ENCODE measurements around the gene DTNBP1.

The DTNBP1 gene

DNA sequence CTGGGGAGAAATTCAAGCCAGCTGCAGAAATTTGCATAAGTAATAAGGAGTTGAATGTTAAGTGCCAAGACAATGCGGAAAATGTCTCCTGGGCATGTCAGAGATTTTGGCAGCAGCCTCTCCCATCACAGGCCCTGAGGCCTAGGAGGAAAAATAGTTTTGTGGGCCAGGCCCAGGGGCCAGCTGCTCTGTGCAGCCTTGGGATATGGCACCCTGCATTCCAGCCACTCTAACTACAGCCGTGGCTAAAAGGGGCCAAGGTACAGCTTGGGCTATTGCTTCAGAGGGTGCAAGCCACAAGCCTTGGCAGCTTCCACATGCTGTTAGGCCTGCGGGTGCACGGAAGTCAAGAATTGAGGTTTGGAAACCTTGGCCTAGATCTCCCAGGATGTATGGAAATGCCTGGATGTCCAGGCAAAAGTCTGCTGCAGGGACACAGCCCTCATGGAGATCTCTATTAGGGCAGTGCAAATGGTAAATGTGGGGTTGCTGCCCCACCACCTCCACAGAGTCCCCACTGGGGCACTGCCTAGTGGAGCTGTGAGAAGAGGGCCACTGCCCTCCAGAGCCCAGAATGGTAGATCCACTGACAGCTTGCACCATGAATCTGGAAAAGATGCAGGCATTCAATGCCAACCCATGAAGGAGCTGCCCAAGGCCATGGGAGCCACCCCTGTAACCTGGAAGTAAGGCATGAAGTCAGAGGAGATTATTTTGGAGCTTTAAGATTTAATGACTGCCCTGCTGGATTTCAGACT lies 126.5 kb downstream of the DTNBP1 start:
- TF ChIP-seq CTCF (IDR thresholded peaks at IDR 0.05; ENCODE audit: low read length) (no peak), EZH2 (optimal IDR thresholded peaks at IDR 0.05; ENCODE audit: low read depth, low read length) (no peak), EZH2phosphoT487 (IDR thresholded peaks at IDR 0.05; ENCODE audit: low read length) (no peak)
- DNase-seq = no peak
- no peak overlapping the region for H2AFZ ChIP-seq (ENCODE audit: low read length)
- H3K4me2 ChIP-seq (ENCODE audit: low read depth, low read length) = no peak overlapping the region
- no peaks in the 10 kb centered on the region for H3K9me2 ChIP-seq (replicated peaks; ENCODE audit: insufficient read depth, low read length)
- H3K4me3 ChIP-seq (ENCODE audit: low read length) = no peak overlapping the region
- no peaks in the 10 kb centered on the region for H4K20me1 ChIP-seq (ENCODE audit: insufficient read depth, low read length)
- no peaks in the 10 kb centered on the region for H3K36me3 ChIP-seq (replicated peaks; ENCODE audit: insufficient read depth, low read length)
- H3K9me3 ChIP-seq (replicated peaks; ENCODE audit: insufficient read depth, low read length) = no peaks in the 10 kb centered on the region
- H3K27ac ChIP-seq (ENCODE audit: low read length) = no peak overlapping the region
- H3K9ac ChIP-seq (ENCODE audit: low read length) = no peak overlapping the region
- H3K4me1 ChIP-seq (ENCODE audit: low read length) = no peaks in the 10 kb centered on the region
- H3K79me2 ChIP-seq (ENCODE audit: low read length) = peaks cover 6% of the 10 kb centered on the region; the same call in 1 of the 2 replicates
- H3F3A ChIP-seq (ENCODE audit: insufficient read depth, low read length) = no peaks in the 10 kb centered on the region
- H3K27me3 ChIP-seq (replicated peaks; ENCODE audit: insufficient read depth, low read length) = no peaks in the 10 kb centered on the region

DNA sequence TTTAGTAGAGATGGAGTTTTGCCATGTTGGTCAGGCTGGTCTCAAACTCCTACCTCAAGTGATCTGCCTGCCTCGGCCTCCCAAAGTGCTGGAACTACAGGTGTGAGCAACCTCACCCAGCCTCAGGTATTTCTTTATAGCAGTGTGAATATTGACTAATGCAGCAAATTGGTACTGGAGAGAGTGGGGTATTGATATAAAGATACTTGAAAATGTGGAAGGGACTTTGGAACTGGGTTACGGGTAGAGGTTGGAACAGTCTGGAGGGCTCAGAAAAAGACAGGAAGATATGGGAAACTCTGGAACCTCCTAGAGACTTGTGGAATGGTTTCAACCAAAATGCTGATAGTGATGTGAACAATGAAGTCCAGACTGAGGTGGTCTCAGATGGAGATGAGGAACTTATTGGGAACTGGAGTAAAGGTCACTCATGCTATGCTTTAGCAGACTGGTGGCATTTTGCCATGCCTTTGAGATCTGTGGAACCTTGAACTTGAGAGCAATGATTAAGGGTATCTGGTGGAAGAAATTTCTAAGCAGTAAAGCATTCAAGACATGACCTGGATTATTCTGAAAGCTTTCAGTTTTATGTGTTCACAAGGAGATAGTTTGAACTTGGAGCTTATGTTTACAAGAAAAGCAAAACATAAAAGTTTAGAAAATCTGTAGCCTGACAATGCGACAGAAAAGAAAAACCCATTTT lies 127.2 kb downstream of the DTNBP1 start:
- no peak for TF ChIP-seq CTCF (IDR thresholded peaks at IDR 0.05; ENCODE audit: low read length)
- H3K4me1 ChIP-seq (ENCODE audit: low read length) = no peaks in the 10 kb centered on the region

GRCh38 chr6:15534974-15535373 lies 127.9 kb downstream of the DTNBP1 start:
- Histone ChIP-seq H3K36me3 (replicated peaks; ENCODE audit: insufficient read depth, low read length) (no peaks in the 10 kb centered on the region), H3K4me2 (ENCODE audit: low read depth, low read length) (no peak overlapping the region), H3K27ac (ENCODE audit: low read length) (no peak overlapping the region), H2AFZ (ENCODE audit: low read length) (no peak overlapping the region), H3K9ac (ENCODE audit: low read length) (no peak overlapping the region), H3K4me1 (ENCODE audit: low read length) (no peaks in the 10 kb centered on the region), H3K9me2 (replicated peaks; ENCODE audit: insufficient read depth, low read length) (no peaks in the 10 kb centered on the region), H3K27me3 (replicated peaks; ENCODE audit: insufficient read depth, low read length) (no peaks in the 10 kb centered on the region), H3K4me3 (ENCODE audit: low read length) (no peak overlapping the region), H3F3A (ENCODE audit: insufficient read depth, low read length) (no peaks in the 10 kb centered on the region), H3K79me2 (ENCODE audit: low read length) (peaks cover 6% of the 10 kb centered on the region; the same call in 1 of the 2 replicates), H3K9me3 (replicated peaks; ENCODE audit: insufficient read depth, low read length) (no peaks in the 10 kb centered on the region), H4K20me1 (ENCODE audit: insufficient read depth, low read length) (no peaks in the 10 kb centered on the region)
- no peak for TF ChIP-seq EZH2phosphoT487 (IDR thresholded peaks at IDR 0.05; ENCODE audit: low read length)
- no peak for TF ChIP-seq CTCF (IDR thresholded peaks at IDR 0.05; ENCODE audit: low read length)
- TF ChIP-seq EZH2 (optimal IDR thresholded peaks at IDR 0.05; ENCODE audit: low read depth, low read length) = no peak
- no peak for DNase-seq

More for the DNA sequence above, 127.2 kb downstream of the DTNBP1 start:
- Histone ChIP-seq H3K9me3 (replicated peaks; ENCODE audit: insufficient read depth, low read length) (no peaks in the 10 kb centered on the region), H3K9ac (ENCODE audit: low read length) (no peak overlapping the region), H3K4me2 (ENCODE audit: low read depth, low read length) (no peak overlapping the region), H3K9me2 (replicated peaks; ENCODE audit: insufficient read depth, low read length) (no peaks in the 10 kb centered on the region), H3K4me3 (ENCODE audit: low read length) (no peak overlapping the region), H3K79me2 (ENCODE audit: low read length) (peaks cover 6% of the 10 kb centered on the region; the same call in 1 of the 2 replicates), H3K27me3 (replicated peaks; ENCODE audit: insufficient read depth, low read length) (no peaks in the 10 kb centered on the region), H3K36me3 (replicated peaks; ENCODE audit: insufficient read depth, low read length) (no peaks in the 10 kb centered on the region), H3F3A (ENCODE audit: insufficient read depth, low read length) (no peaks in the 10 kb centered on the region), H3K27ac (ENCODE audit: low read length) (no peak overlapping the region), H4K20me1 (ENCODE audit: insufficient read depth, low read length) (no peaks in the 10 kb centered on the region), H2AFZ (ENCODE audit: low read length) (no peak overlapping the region)
- DNase-seq = no peak
